Nephron (organoid): Measurements from ENCODE around the gene TMCC2.
A peak's percentile ranks its signal among the peaks of the same experiment; 100 is the strongest.

Experiments used
- H3K27ac Mint-ChIP-seq, 3 experiments: 2 replicates each; pipeline ENCODE4 v1.8.0; 2020; ENCODE audit warnings: mixed read lengths in 3 of 3, mild to moderate bottlenecking in 2 of 3, moderate library complexity in 1 of 3
- H3K27me3 Mint-ChIP-seq: 2 replicates; pipeline ENCODE4 v1.8.0; 2021; ENCODE audit warnings: low read depth, mild to moderate bottlenecking, moderate library complexity, mixed read lengths
- H3K36me3 Mint-ChIP-seq: 2 replicates; pipeline ENCODE4 v1.8.0; 2020; ENCODE audit warnings: low read depth, mixed read lengths
- H3K4me1 Mint-ChIP-seq: 2 replicates; pipeline ENCODE4 v1.8.0; 2020; ENCODE audit warnings: mixed read lengths
- H3K4me3 Mint-ChIP-seq, 3 experiments: 2 replicates each; pipeline ENCODE4 v1.8.0; 2020; ENCODE audit warnings: mild to moderate bottlenecking in 3 of 3, mixed read lengths in 3 of 3, moderate library complexity in 2 of 3
- H3K9me3 Mint-ChIP-seq: 2 replicates; pipeline ENCODE4 v1.8.0; 2020; ENCODE audit warnings: mixed read lengths
- TF ChIP-seq, protein P1 (sequence below), 3 experiments: fragments of 200-600 bp; sonication (generic); IDR thresholded peaks; one replicate each; pipeline ENCODE4 v1.5.0; 2021; ENCODE audit warnings: antibody characterized with exemption in 3 of 3; ENCODE audit not compliant: unreplicated experiment in 3 of 3

TMCC2 gene

DNA sequence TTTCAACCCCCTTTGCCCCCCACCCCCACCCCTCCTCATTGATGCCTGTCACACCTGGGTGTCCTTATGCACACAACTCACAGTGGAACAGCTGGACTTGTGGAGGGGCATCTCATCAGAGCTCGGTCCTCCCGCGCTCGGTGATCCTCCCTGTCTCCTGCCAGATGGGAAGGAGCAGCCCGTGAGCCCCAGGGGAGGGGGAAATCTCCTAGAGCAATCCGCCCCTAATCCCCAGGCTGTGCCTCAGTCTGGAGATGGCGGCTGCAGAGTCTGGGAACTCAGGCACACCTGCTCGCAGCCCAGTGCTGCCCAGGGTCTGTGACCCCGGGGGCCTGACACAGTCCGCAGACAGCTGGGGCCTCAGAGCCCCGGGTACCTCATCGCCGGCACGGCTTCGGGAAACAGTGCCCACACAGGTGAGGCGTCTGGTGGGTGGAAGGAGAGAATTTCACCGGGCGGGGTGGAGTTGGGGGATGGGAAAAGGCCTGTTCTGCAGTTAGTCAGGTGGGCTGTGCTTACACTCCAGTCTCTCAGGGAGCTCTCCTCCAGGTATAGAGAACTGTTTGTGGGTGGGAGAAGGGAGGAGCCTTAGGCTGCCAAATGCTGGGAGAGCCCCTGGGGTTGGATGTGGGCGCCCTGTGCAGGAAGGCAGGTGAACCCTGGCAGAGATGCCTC, 29.3 kb downstream of the TMCC2 start:
- H3K36me3 Mint-ChIP-seq: no peaks in the 10 kb centered on the region
- no peak overlapping the region for H3K4me3 Mint-ChIP-seq
- H3K4me1 Mint-ChIP-seq: peaks cover 70% of the 10 kb centered on the region
- peak overlapping the region in 1 of 3 experiments; percentile 55 for H3K27ac Mint-ChIP-seq
- H3K27me3 Mint-ChIP-seq: no peaks in the 10 kb centered on the region
- TF ChIP-seq, protein P1, sequence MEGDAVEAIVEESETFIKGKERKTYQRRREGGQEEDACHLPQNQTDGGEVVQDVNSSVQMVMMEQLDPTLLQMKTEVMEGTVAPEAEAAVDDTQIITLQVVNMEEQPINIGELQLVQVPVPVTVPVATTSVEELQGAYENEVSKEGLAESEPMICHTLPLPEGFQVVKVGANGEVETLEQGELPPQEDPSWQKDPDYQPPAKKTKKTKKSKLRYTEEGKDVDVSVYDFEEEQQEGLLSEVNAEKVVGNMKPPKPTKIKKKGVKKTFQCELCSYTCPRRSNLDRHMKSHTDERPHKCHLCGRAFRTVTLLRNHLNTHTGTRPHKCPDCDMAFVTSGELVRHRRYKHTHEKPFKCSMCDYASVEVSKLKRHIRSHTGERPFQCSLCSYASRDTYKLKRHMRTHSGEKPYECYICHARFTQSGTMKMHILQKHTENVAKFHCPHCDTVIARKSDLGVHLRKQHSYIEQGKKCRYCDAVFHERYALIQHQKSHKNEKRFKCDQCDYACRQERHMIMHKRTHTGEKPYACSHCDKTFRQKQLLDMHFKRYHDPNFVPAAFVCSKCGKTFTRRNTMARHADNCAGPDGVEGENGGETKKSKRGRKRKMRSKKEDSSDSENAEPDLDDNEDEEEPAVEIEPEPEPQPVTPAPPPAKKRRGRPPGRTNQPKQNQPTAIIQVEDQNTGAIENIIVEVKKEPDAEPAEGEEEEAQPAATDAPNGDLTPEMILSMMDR (IDR thresholded peaks at IDR 0.05; ENCODE audit: unreplicated experiment in 3 of 3): no peak
- H3K9me3 Mint-ChIP-seq: no peaks in the 10 kb centered on the region

DNA sequence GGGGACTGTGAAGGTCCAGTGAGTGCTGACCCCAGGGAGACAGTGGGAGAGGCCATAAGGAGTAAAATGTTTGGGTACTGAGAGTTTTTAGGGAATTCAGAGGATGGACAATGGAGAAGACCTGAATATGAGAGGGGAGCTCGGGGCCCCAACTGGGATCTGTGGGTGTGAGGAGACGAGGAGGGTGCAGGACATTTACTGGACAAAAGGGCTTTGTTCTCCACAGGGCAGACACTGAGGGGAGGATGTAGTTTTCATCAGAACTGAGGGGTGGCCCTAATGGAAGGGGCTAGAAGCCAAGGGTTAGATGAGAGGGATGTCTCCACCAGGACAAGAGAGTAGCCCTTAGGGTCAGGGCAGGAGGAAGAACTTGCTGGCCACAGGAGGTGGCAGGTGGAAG, 30.0 kb downstream of the TMCC2 start:
- peaks cover 77% of the 10 kb centered on the region for H3K4me1 Mint-ChIP-seq
- H3K27me3 Mint-ChIP-seq: no peaks in the 10 kb centered on the region

DNA sequence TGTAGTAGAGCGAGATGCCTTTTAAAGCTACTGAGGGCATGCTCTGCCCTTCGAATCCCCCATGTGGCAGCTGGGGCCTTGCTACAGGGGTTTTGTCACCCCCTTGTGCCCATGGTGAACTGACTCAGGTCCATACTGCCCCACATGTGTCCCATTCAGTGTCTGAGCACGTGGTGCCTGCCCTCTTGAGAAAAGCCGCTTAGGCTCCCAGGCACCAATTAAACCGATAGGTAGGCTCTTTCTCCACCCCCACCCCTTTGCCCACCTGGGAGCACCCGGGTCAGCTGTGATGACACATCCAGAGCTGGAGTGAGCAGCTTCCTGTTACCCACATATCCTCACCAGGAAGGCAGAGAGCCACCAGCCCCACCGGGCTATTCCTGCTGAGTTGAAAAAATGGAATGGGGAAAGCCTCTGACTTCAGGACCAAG, 30.5 kb downstream of the TMCC2 start:
- H3K27ac Mint-ChIP-seq: no peak overlapping the region

More for the DNA sequence above, 30.0 kb downstream of the TMCC2 start:
- H3K27ac Mint-ChIP-seq: peak overlapping the region in 2 of 3 experiments; percentile 27 to 55
- no peak overlapping the region for H3K4me3 Mint-ChIP-seq
- TF ChIP-seq, protein P1 (IDR thresholded peaks at IDR 0.05; ENCODE audit: unreplicated experiment in 3 of 3): no peak
- no peaks in the 10 kb centered on the region for H3K9me3 Mint-ChIP-seq
- no peaks in the 10 kb centered on the region for H3K36me3 Mint-ChIP-seq

DNA sequence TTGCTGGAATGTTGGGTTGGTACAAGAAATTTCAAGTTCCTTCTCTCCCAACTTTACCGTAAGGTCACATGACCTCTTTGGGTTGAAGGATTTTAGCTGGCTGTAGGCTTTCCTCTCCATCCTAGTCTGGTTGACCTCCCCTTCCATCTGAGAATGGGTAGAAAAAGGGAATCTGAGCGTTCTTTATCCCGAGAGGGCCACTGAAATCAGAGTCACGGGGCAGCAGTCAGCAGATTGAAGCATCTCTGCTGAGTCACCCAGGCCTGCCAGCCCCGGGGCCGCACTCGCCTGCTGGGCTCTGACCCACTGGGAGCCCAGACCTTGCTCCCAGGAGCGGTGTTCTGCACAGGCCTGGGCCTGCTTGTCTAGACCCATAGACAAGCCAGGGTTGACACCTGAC, 31.0 kb downstream of the TMCC2 start:
- Mint-ChIP-seq H3K36me3 (no peaks in the 10 kb centered on the region), H3K27ac (peak overlapping the region in 2 of 3 experiments; percentile 64 to 70), H3K4me1 (peaks cover 79% of the 10 kb centered on the region), H3K4me3 (no peak overlapping the region), H3K27me3 (no peaks in the 10 kb centered on the region), H3K9me3 (no peaks in the 10 kb centered on the region)
- TF ChIP-seq, protein P1 (IDR thresholded peaks at IDR 0.05; ENCODE audit: unreplicated experiment in 3 of 3): no peak

More for the DNA sequence above, 30.5 kb downstream of the TMCC2 start:
- TF ChIP-seq, protein P1 (IDR thresholded peaks at IDR 0.05; ENCODE audit: unreplicated experiment in 3 of 3): no peak
- Mint-ChIP-seq H3K4me1 (peaks cover 78% of the 10 kb centered on the region), H3K4me3 (no peak overlapping the region), H3K27me3 (no peaks in the 10 kb centered on the region), H3K36me3 (no peaks in the 10 kb centered on the region), H3K9me3 (no peaks in the 10 kb centered on the region)

DNA sequence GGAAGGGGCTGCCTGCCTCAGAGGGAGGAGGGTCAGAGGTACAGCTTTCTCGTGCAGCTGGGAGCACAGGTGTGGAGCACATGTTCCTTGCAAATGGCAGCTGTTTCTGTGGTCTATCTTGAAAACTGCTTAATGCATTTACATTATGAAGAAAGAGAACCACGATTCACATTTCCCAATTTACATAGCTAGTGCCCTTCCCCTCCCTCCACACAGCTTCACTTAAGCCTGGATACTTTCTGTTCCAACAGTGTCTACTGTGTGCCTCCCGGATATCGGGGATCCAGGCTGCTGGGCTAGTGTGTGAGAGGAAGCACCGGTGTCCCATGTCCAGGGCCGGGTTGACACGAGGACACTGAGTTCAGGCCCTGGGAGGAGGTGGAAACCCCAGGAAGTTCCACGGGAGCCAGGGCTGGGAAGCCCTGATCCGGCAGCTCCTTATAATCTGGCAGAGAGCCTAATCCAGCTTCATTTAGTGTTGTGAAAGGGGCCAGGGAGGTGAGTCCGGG, 31.6 kb downstream of the TMCC2 start:
- Mint-ChIP-seq H3K27me3 (no peaks in the 10 kb centered on the region), H3K36me3 (no peaks in the 10 kb centered on the region), H3K4me3 (peak overlapping the region in 1 of 3 experiments; percentile 14), H3K9me3 (no peaks in the 10 kb centered on the region), H3K4me1 (peaks cover 76% of the 10 kb centered on the region), H3K27ac (peak overlapping the region; percentile 70 to 76 (median 74))
- TF ChIP-seq, protein P1 (IDR thresholded peaks at IDR 0.05; ENCODE audit: unreplicated experiment in 3 of 3): no peak

DNA sequence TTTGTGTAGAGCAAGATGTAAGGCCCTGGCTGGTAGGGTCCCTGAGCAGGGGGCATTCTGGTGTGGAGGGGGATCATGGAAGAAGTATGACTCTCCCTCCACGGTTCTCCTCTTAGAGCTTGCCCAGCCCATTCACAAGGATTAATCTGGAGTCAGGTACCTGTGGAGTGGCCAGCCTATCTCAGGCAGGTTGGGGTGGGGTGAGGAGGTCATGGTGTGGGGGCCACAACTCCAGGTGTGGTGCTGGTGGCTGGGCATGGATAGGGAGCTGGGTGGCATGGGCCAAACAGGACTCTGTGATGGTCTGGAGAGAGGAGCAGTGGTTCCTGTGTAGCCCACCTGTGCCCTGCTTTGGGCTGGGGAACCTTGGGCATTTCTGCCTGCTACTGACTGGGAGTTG, 32.3 kb downstream of the TMCC2 start:
- H3K36me3 Mint-ChIP-seq: no peaks in the 10 kb centered on the region
- peak overlapping the region in 1 of 3 experiments; percentile 14 for H3K4me3 Mint-ChIP-seq
- H3K4me1 Mint-ChIP-seq: peaks cover 72% of the 10 kb centered on the region
- H3K9me3 Mint-ChIP-seq: no peaks in the 10 kb centered on the region
- TF ChIP-seq, protein P1 (IDR thresholded peaks at IDR 0.05; ENCODE audit: unreplicated experiment in 3 of 3): no peak
- H3K27ac Mint-ChIP-seq: peak overlapping the region; percentile 70 to 76 (median 74)
- H3K27me3 Mint-ChIP-seq: no peaks in the 10 kb centered on the region
